Camera-type eye (tissue), 1 donor: ENCODE data around the gene STAT1. TPM values are rescaled to one million over a fixed set of nuclear protein-coding genes. Genes with fewer than 3 reads are reported as not detected.

ENCODE experiments used
- total RNA-seq: library from RNA; depleted of rRNA; stranded (reverse); fragments of >200 nt; gene quantifications from one replicate; pipeline ENCODE4 v1.2.3, GENCODE V29; 2014

The STAT1 gene
- 61.7 TPM for total RNA-seq

DNA sequence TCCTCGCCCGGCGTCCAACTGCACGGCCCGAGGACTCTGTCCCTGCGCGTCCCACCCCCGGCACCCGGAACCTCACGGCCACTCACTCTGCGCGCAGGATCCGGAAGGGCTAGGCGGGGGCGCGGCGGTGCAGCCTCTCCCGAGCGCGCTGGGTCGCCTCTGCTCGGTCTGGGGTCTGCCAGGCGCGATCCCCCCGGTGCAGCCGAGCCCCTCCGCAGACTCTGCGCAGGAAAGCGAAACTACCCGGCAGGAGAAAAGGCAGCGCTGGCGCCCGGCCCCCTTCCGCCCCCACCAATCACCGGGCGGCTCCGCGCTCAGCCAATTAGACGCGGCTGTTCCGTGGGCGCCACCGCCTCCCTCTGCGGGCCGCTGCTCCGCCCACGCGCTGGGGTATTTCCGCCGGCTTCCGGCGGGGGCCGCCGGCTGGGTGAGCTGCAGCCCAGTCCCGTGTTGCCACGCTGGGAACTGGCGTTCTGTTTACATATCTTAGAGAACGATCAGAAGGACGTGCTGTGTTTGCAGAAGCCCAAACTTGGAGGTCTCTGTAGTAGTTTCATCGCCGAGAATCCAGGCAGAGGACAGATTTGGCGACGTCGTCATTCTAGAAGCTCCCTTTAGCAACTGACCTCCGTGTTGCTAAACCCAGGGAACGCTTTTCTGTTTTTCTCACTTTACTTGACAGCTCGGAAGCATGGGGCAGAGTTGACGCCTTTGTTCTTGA is at the start of gene STAT1:
TSS of gene STAT1 (minus strand) at position 240 of the 721 bp plus-strand sequence. CDS start 4,168 bp downstream, outside the sequence.

Other genes starting within 250 kb of the STAT1 start
- gene GLS, start 133.3 kb downstream of the STAT1 start, total RNA-seq, result 214 TPM
- gene STAT4, start 136.8 kb upstream of the STAT1 start, total RNA-seq, result 5.8 TPM
- gene MYO1B, start 231.2 kb upstream of the STAT1 start, total RNA-seq, result 150 TPM